HG02973 (cell line): ENCODE measurements around the gene ZNF581.
A peak's percentile ranks its signal among the peaks of the same experiment; 100 is the strongest.

ENCODE experiments used
- ATAC-seq: cut with Tn5 transposase; IDR thresholded peaks from one replicate; pipeline ENCODE4 v1.9.1; 2021; ENCODE audit warnings: moderate library complexity; ENCODE audit not compliant: unreplicated experiment

Gene ZNF581

DNA sequence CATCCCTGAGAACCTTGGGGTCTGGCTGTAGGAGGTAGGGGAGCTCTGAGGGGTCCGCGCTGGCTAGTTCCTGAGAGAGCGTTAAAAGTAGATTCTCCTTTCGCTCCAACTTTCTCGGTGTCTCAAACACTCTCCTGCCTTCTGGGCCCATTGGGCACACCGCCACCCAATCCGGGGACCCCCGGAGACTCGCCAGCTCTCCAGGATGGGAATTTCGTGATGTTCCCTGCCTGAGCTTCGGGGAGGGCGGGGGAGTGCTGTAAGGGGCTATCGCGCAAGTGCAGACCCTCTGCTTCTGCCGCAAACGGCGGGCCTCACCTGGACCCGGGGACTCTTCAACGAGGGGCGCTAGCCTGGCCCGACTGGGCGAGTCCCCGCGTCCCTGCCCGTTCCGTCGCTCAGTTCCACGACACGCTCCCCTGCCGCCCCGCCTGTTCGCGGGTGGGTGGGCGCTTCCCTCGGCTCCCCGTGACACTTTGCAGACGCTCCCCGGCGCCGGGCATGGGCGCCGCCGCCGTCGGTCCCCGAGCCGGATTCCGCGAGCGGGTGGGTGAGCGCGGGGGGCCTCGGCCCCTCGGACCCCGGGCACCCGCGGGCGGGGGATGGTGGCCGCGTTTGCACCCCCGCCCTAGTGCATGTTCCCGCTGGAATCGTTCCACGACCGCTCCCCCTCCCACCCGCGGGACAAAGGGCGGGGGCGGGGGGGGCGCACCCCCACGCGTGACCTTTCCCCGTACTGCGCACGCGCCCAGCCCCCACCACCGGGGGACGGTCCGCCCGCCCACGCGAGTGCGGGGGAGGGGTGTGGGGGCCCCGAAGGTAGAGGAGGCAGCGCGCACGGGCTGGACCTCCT is 4.5 kb downstream of the ZNF581 start, which contains the start of gene CCDC106:
Gene CCDC106, plus strand, starts transcription at position 481 of the 853 bp plus-strand sequence. CDS start 835 bp downstream, outside the sequence.
- no peak for ATAC-seq

DNA sequence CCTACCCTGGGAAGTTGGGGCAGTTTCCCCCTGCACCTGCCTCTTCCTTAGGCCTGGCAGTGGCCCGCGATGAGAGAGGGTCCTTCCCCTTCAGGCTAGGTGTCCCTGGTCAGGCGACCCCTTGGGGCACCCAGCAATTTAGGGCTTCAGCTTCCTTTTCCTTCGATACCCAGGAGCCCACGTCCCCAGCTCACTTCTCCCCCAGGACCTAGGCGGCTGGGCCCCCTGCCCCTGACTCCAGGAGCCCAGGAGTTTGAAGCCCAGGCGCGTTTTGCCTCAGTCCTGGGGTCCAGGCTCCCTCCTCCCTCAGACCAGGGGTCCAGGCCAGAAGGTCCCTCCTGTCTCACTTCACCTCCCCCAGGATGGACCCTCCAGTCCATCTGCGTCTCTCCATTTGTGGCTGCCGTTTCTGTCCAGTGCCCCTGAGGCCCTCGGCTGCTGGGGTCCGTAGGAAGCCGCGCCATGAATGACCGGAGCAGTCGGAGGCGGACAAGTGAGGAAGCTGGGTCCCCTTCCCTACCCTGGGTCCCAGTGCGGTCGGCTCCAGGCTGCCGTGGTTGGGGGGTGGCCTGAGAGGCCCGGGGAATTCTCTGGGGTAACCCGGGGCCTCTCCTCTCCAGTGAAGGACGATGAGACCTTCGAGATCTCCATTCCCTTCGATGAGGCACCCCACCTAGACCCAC is 5.3 kb downstream of the ZNF581 start:
- ATAC-seq, result no peak

GRCh38 chr19:55649268-55650125 is 6.0 kb downstream of the ZNF581 start:
- no peak for ATAC-seq

- no peak for ATAC-seq
These were observed 6.7 kb downstream of the ZNF581 start for GRCh38 chr19:55650126-55650557.

GRCh38 chr19:55650602-55651230 is 7.3 kb downstream of the ZNF581 start:
- ATAC-seq, result no peak

GRCh38 chr19:55651236-55651635 is 7.8 kb downstream of the ZNF581 start:
- no peak for ATAC-seq

DNA sequence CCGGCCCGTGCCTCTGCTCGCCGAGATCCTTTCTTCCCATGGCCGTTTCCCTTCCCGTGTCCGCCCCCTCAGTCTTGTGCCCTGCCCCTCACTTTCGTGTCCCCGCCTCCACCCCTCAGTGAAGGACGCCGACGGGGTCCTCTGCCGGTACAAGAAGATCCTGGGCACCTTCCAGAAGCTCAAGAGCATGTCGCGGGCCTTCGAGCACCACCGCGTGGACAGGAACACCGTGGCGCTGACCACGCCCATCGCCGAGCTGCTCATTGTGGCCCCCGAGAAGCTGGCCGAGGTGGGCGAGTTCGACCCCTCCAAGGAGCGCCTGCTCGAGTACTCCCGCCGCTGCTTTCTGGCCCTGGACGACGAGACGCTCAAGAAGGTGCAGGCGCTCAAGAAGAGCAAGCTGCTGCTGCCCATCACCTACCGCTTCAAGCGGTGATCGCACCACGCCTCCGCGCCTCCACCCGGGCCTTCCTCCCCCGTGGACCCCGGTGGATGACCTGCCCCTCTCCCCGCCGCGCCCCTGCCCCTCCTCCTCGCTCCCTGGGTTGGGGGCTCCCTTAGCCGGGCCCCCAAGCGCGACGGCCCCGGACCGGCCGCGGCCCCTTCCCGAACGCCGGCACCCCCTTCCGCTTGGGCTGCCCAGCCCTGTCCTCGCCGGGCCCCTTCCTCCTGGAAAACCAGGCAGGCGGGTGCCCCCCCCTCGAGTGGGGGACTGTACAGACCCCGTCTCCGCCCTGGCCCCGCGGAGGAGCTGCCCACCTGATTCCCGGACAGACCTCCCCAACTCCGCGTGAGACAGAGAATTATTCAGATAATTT is 9.1 kb downstream of the ZNF581 start:
- no peak for ATAC-seq

DNA sequence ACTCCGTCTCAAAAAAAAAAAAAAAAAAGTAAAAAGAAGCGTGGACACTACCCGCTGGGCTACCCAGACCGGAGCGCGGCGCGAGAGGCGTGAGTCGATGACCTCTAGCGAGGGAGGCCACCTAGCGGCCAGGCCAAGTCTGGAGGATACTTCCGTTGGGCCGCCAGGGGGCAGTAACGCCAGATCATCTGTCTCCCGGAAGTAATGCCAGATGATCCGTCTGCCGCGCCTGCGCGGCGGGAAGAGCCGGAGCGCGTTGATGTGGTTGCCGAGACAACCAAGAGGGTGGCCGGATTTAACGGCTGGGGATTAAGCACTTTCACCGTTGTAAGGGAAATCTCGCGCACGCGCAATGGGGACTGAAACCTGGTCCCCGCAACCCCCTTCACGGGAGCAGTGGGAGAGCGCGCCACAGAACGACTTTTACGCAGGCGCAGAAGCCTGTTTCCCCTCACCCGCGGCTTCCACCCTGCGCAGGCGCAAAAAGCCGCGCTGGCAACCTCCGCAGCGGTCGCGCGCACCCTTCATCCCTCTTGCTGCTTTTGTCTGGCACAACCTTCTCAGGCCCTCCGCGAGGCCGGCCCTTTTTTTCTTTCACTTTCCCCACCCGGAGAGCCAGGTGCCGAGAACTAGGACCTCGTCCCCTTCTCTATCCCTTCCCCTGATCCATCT is 10.3 kb downstream of the ZNF581 start:
- ATAC-seq, result peak; percentile 30

DNA sequence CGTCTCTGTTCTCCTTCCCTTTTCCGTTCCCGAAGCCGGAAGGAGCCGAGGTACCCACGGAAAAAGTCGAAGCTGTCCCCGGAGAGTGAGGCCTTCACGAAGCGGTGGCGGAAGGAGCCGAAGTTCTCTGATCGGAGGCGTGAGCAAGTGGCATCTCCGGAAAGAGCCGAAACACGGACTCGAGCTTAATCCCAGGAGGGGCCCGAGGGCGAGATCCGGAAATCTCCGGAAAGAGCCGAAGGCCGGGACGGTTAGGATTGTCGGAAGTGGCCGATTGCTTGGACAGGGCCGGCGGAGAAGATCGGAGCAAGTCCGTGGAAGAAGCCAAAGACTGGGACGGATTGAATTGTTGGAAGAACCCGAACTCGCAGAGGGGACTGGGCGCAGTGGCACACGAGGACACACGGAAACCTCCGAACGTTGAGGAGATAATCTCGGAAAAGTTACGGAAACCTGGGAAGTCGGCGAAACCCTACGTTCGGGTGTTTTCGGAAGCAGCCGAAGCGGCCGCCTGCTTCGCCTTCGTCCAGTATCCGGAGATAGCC is 10.9 kb downstream of the ZNF581 start:
- ATAC-seq, result peak; percentile 55

DNA sequence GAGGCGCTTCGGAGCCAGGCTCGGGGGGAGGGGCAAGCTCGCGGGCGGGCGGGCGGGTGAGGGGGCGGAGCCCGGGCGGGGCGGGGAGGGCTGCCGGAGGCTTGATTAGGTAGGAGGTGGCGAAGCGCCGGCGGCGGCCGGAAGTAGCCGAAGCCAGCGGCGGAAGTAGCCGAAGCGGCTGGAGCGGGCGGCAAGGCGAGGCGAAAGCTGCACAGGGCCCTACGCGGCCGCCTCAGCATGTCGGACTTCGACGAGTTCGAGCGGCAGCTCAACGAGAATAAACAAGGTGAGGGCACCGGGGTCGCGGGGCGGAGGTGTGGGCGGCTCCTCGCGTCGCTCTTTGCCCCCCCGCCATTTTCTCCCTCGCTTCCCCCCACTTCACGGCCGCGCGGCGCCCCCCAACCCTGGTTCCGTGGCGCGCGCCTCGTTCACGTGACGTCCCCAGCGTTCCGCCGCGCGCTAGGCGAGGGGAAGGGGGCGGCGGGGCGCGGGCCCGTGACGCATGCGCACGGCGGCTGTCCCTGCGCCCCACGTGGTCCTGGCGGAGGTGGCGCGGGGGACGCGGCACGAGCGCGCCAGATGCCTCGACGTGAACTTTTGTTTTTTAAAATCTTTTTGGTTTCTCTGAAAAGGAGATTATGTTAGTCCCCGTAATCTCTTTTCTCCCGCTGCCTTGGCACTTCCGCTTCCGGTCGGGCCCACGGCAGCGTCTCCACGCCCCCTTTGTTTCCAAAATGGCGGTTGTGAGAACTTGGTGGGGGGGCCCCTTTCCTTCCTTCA is 11.6 kb downstream of the ZNF581 start, which contains the start of gene U2AF2:
Gene U2AF2, plus strand, starts transcription at position 168 of the 780 bp plus-strand sequence. Its CDS starts 70 bp downstream, at position 238.
- peak; percentile 41 for ATAC-seq

DNA sequence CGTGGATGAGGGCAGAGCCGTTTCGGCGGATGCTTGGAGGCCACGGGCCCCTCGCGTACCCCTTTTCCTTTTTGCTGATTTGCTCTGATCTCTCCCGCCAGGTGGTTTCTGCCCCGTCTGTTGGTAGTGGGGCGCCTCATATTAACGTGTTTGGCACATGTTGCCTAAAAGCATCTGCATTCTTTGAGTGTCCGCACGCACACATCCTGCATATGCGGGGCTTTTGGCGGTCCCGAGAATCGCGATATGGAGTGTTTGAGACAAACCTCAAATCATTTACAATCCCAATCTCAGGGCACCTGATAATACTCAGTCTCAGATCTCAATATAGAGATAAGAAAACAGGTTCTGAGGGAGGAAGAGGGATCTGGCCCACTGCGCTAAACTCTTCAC is 12.2 kb downstream of the ZNF581 start:
- no peak for ATAC-seq

GRCh38 chr19:55656552-55656951 is 13.1 kb downstream of the ZNF581 start:
- ATAC-seq, result no peak

GRCh38 chr19:55656988-55657747 is 13.7 kb downstream of the ZNF581 start:
- no peak for ATAC-seq

- ATAC-seq, result no peak
These were observed 15.5 kb downstream of the ZNF581 start for GRCh38 chr19:55658846-55659459.

DNA sequence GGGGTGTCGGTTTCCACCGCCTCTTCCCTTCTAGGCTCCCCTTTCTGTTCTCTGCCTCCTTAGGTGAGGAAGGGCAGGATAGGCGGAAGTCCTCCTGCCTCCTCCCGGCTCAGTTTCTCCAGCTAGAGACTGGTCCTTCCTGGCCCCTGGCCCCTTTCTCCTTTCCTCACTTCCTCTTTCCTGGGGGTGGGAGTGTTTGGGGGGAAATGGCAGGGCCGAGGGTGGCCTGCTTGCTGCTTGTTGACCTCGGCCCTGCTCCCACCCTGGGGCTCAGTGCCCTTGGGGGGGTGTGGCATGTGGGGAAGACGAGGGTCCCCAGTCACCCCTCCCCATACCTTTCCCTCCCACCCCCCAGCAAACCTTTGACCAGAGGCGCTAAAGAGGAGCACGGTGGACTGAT is 16.4 kb downstream of the ZNF581 start:
- ATAC-seq, result no peak

DNA sequence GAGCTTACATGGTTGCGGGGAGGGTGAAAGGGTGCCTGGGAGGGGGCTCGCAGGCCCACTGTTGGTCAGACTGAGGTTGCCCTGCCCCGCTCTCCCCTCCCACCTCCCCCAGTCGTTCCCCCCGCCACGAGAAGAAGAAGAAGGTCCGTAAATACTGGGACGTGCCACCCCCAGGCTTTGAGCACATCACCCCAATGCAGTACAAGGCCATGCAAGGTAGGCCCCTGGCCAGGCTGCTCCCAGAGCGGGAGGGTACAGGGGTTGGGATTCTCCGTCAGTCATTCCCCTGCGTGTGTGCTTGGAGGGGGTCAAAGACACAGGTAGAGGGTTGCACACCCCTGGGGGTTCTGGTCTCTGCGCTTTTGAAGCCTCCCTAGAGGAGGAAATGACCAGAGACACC is 17.0 kb downstream of the ZNF581 start:
- no peak for ATAC-seq

DNA sequence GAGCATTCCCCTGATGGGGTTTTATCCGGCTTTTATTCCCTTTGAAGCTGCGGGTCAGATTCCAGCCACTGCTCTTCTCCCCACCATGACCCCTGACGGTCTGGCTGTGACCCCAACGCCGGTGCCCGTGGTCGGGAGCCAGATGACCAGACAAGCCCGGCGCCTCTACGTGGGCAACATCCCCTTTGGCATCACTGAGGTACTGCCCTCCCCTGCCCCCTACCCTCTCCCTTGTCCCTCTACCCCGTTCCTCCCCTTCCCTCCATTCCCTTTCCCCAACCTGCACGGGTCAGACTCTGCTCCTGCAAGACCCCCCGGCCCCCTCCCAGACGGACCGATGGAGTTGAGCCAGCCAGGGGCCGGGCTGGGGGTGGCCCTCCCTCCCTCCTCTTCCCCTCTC is 17.5 kb downstream of the ZNF581 start:
- ATAC-seq, result no peak
